GM10248 (cell line): ENCODE measurements around the gene ZNF33A.
"Not testable (repeated sequence)": the region's sequence is repeated elsewhere in the genome, so short reads cannot be mapped to it uniquely, and the experiment has no call there.

ENCODE experiments used
- CTCF ChIA-PET: fragments of 300-600 bp; sonication (Branson Sonifier 250); formaldehyde crosslinking; extraction: SDS; loops from one replicate; lab custom pipeline; 2021; ENCODE audit warnings: antibody characterized with exemption; lab: Yijun Ruan, JAX
- POLR2A ChIA-PET: fragments of 350-650 bp; sonication (Branson Sonifier 250); formaldehyde crosslinking; extraction: SDS; loops from one replicate; lab custom pipeline; 2020; ENCODE audit warnings: antibody characterized with exemption; lab: Yijun Ruan, JAX
- DNase-seq: peaks from one replicate; pipeline ENCODE4 v3.0.0; 2012; ENCODE audit errors: extremely low spot score
- TF ChIP-seq, protein P1 (sequence below): IDR thresholded peaks from 2 replicates; pipeline ENCODE4 v1.5.1; 2012; ENCODE audit warnings: mild to moderate bottlenecking, low read depth; ENCODE audit errors: extremely low read depth, missing control alignments, control extremely low read depth

ZNF33A gene

DNA sequence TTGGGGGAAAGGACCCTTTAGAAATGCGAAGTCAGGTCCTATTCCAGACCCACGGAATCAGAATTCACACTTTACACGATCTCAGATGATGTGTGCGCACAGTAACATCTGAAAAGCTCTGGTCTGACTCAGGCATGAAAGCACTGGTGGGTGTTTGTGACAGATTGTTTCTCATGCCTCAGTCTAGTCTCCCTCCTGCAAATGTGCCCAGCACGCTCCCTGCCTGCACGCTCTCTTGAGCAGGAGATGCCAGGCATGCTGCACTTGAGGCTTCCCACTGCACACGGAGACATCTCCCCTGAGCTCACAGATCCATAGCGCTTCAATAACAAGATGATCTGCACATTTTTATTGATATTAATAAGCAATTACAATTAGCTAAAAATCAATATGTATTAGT lies 60.0 kb downstream of the ZNF33A start:
- ChIA-PET CTCF (interaction anchor here (1.2 kb wide), 1 partner anchor 18 kb away, joined by 4 read pairs; no protein-coding TSS in a partner anchor), POLR2A (no interaction called here)
- no peak for DNase-seq
- TF ChIP-seq, protein P1, sequence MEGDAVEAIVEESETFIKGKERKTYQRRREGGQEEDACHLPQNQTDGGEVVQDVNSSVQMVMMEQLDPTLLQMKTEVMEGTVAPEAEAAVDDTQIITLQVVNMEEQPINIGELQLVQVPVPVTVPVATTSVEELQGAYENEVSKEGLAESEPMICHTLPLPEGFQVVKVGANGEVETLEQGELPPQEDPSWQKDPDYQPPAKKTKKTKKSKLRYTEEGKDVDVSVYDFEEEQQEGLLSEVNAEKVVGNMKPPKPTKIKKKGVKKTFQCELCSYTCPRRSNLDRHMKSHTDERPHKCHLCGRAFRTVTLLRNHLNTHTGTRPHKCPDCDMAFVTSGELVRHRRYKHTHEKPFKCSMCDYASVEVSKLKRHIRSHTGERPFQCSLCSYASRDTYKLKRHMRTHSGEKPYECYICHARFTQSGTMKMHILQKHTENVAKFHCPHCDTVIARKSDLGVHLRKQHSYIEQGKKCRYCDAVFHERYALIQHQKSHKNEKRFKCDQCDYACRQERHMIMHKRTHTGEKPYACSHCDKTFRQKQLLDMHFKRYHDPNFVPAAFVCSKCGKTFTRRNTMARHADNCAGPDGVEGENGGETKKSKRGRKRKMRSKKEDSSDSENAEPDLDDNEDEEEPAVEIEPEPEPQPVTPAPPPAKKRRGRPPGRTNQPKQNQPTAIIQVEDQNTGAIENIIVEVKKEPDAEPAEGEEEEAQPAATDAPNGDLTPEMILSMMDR: no peak

DNA sequence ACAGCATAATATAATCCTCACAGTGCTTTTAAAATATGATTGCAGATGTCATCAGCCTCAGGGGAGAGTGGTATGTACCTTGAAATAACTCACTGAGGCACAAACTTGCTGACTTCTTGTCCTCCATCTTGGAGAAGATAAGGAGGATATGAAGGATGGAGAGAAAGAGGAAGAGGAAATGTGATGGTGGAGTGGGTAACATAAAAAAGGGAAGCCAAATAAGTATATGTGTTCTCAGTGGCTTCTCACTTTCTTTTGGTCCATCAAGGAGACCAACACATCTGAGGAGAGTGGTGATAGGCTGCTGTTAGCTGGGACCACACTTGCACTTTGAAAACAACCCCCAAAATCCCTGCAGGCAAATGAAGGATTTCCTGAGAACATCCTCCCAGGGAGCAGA lies 62.1 kb downstream of the ZNF33A start:
- ChIA-PET CTCF (interaction anchor here (1.2 to 1.3 kb wide), 2 partner anchors 82 to 96 kb away, joined by 3 read pairs; no protein-coding TSS in a partner anchor), POLR2A (no interaction called here)
- no peak for DNase-seq
- TF ChIP-seq, protein P1: no peak

DNA sequence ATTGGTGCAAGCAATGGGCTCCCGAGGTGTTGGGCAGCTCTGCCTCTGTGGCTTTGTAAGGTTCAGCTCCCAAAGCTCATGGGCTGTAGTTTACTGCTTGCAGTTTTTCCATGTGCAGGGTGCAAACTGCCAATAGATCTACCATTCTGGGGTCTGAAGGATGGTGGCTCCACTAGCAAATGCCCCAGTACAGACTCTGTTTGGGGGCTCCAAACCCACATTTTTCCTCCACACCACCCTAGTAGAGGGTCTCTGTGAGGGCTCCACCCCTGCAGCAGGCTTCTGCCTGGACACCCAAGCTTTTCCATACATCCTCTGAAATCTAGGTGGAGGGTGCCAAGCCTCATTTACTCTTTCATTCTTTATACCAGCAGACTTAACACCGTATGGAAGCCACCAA lies 66.2 kb downstream of the ZNF33A start:
- POLR2A ChIA-PET: no interaction called here
- CTCF ChIA-PET: interaction anchor here (1.4 to 1.6 kb wide), 2 partner anchors 10 to 12 kb away, joined by 3 to 4 read pairs; no protein-coding TSS in a partner anchor
- DNase-seq: no peak
- TF ChIP-seq, protein P1: no peak

DNA sequence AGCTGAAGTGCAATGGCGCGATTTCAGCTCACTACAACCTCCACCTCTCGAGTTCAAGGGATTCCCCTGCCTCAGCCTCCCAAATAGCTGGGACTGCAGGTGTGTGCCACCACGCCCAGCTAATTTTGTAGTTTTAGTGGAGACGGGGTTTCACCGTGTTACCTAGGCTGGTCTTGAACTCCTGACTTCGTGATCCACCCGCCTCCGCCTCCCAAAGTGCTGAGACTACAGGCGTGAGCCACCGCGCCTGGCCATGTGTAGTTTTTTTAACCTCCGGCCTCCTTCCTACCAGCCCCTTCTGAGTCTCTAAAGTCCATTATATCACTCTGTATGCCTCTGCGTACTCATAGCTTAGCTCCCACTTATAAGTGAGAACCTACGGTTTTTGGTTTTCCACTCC lies 82.8 kb downstream of the ZNF33A start:
- POLR2A ChIA-PET: not testable (repeated sequence)
- CTCF ChIA-PET: interaction anchor here (0.8 to 1.3 kb wide), 4 partner anchors 10 to 116 kb away, joined by 3 to 4 read pairs (median 3); no protein-coding TSS in a partner anchor

DNA sequence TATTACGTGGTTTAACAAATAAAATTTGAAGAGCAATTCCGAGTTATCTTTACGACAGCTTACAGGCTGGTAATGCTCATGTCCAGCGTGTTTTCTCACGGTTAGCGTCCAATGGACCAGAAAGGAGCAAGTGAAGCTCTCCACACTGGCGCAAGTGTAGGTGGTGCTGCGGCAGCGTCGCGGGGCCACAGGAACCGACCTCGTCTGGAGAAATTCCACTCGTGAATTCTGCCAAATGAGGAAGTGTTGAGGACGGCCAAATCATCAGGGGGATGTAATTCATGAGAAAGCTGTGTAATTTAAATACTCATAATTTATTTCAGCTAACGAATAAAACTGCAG lies 83.3 kb downstream of the ZNF33A start:
- DNase-seq: no peak
- ChIA-PET CTCF (interaction anchor here (0.8 to 1.3 kb wide), 3 partner anchors 19 to 117 kb away, joined by 3 to 4 read pairs (median 3); no protein-coding TSS in a partner anchor), POLR2A (no interaction called here)
- TF ChIP-seq, protein P1: no peak

More for the DNA sequence above, 82.8 kb downstream of the ZNF33A start:
- not testable (repeated sequence) for DNase-seq

DNA sequence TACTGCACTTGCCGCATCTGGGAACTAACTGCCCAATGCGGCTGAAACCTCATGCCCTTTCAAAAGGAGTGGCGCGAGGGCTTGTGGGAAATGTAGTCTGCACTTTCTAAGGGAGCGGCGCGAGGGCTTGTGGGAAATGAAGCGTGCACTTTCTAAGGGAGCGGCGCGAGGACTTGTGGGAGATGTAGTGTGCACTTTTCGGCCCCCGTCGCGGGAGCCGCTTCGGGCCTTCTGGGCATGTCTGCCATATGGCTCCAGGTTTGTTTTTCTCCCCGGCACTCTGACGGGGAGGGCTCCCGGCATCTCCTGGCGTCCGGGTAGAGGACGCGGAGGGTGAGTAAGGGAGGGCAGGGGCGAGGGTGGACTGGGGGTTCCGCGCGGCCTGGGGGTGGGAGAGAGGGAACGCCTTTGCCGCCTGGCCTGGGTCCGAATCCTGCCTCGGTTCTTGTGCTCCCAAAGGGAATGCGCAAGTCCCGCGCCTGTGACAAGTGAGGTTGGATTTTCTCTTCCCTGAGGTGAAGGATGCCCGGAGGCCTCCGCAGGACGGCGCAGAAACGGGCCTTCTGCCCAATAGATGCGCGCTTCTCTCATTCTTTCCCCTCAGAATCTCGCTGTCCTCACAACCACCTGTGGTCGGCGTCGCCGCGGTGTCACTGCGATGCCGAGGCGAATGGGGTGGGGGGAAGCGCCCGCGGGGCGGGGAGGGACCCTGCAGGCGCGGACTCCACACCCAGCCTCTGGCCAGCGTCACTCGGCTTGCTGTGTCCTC lies 83.9 kb downstream of the ZNF33A start, which contains the start of gene ZNF37A:
ZNF37A (plus strand) TSS at position 180 of the 769 bp plus-strand sequence. CDS start 2,281 bp downstream, outside the sequence.
- TF ChIP-seq, protein P1: no peak
- DNase-seq: peak; percentile 87
- ChIA-PET POLR2A (no interaction called here), CTCF (interaction anchor here (0.8 to 1.5 kb wide), 4 partner anchors 20 to 117 kb away, joined by 3 to 5 read pairs (median 4); partner anchors contain the start of gene ZNF33A)
